Measurements from ENCODE around the gene SERPINI2.

SERPINI2 gene
- total RNA-seq: 0 to 0.12 (median 0) reads per million in 4 experiments

- DNase-seq: no peak
Observed at GRCh38 chr3:167473863-167474262, at the start of gene SERPINI2. Gene SERPINI2, minus strand, starts transcription at chr3:167474042. Its CDS starts 2,208 bp downstream, at chr3:167471834.

- DNase-seq: no peak
Observed at GRCh38 chr3:167521006-167521355, 47.1 kb upstream of the SERPINI2 start.

- DNase-seq: no peak
Observed at GRCh38 chr3:167520266-167521005, 46.6 kb upstream of the SERPINI2 start.

- DNase-seq: no peak
Observed at GRCh38 chr3:167507954-167508353, 34.1 kb upstream of the SERPINI2 start.

- no peak for DNase-seq
Observed at GRCh38 chr3:167502401-167502800, 28.6 kb upstream of the SERPINI2 start.

- no peak for DNase-seq
Observed at GRCh38 chr3:167501941-167502340, 28.1 kb upstream of the SERPINI2 start.

GRCh38 chr3:167497903-167498302, 24.1 kb upstream of the SERPINI2 start:
- no peak for DNase-seq

GRCh38 chr3:167493244-167493643, 19.4 kb upstream of the SERPINI2 start:
- no peak for DNase-seq

GRCh38 chr3:167491621-167492020, 17.8 kb upstream of the SERPINI2 start:
- no peak for DNase-seq

- DNase-seq: no peak
Observed at GRCh38 chr3:167489571-167489970, 15.7 kb upstream of the SERPINI2 start.

- DNase-seq: no peak
Observed at GRCh38 chr3:167487556-167487955, 13.7 kb upstream of the SERPINI2 start.

GRCh38 chr3:167484551-167484950, 10.7 kb upstream of the SERPINI2 start:
- no peak for DNase-seq

GRCh38 chr3:167483708-167484475, 10.1 kb upstream of the SERPINI2 start:
- DNase-seq: no peak

GRCh38 chr3:167481164-167481563, 7.3 kb upstream of the SERPINI2 start:
- DNase-seq: no peak

GRCh38 chr3:167480748-167481147, 6.9 kb upstream of the SERPINI2 start:
- no peak for DNase-seq

GRCh38 chr3:167469381-167469780, 4.5 kb downstream of the SERPINI2 start:
- DNase-seq: no peak

GRCh38 chr3:167467848-167468611, 5.8 kb downstream of the SERPINI2 start:
- no peak for DNase-seq

- DNase-seq: no peak
Observed at GRCh38 chr3:167466966-167467365, 6.9 kb downstream of the SERPINI2 start.

- no peak for DNase-seq
Observed at GRCh38 chr3:167456157-167456799, 17.6 kb downstream of the SERPINI2 start.

- DNase-seq: no peak
Observed at GRCh38 chr3:167453815-167454214, 20.0 kb downstream of the SERPINI2 start.

- no peak for DNase-seq
Observed at GRCh38 chr3:167451282-167451681, 22.6 kb downstream of the SERPINI2 start.

- DNase-seq: no peak
Observed at GRCh38 chr3:167450675-167451074, 23.2 kb downstream of the SERPINI2 start.

GRCh38 chr3:167450195-167450594, 23.6 kb downstream of the SERPINI2 start:
- DNase-seq: no peak
